Bronchus fibroblast of lung (primary cell): ENCODE results near the gene ZCWPW2. TPM values are rescaled to one million over a fixed set of nuclear protein-coding genes. Genes with fewer than 3 reads are reported as not detected.

ENCODE experiments used
- total RNA-seq: library from RNA; depleted of rRNA; stranded (reverse); fragments of >200 nt; gene quantifications from 2 replicates; pipeline ENCODE4 v1.2.3, GENCODE V29; 2015

ZCWPW2 gene
- total RNA-seq = 0.34 and 0.74 TPM in 2 replicates

GRCh38 chr3:28348629-28349468 is at the start of gene ZCWPW2, which contains the start of gene AZI2:
Gene ZCWPW2 (plus strand): TSS chr3:28348721. CDS start chr3:28413069, 64,348 bp downstream.
Gene AZI2 (minus strand): TSS chr3:28348824. CDS start chr3:28340617, 8,207 bp downstream.

Other genes with a start within 250 kb of the ZCWPW2 start
- gene CMC1, start 107.1 kb upstream of the ZCWPW2 start, total RNA-seq = 12.3 and 27.1 TPM in 2 replicates
- gene AZI2, start 103 bp downstream of the ZCWPW2 start, total RNA-seq = 48.6 and 77.7 TPM in 2 replicates